PC-3 (cell line): Measurements from ENCODE around the gene CACNA1I. TPM values are rescaled to one million over a fixed set of nuclear protein-coding genes. Genes with fewer than 3 reads are reported as not detected.

ENCODE experiments used
- ATAC-seq: fragments of 200-7000 bp; cut with Tn5 transposase; 2 replicates; pipeline ENCODE4 v1.9.1; 2020; ENCODE audit warnings: mild to moderate bottlenecking, moderate library complexity
- BruUV-seq: library from RNA; stranded (reverse); fragments of 400-500 nt; replicated peaks from 2 replicates; lab custom pipeline; 2021; lab: Mats Ljungman, UMichigan
- CTCF ChIA-PET: fragments of 300-600 bp; sonication (Branson Sonifier 250); formaldehyde crosslinking; loops from one replicate; lab custom pipeline; 2022; ENCODE audit warnings: antibody characterized with exemption; lab: Charles Lee
- POLR2A ChIA-PET: fragments of 300-600 bp; sonication (Branson Sonifier 250); formaldehyde crosslinking; loops from one replicate; lab custom pipeline; 2022; ENCODE audit warnings: antibody characterized with exemption; ENCODE audit not compliant: unreplicated experiment; lab: Charles Lee
- DNase-seq: peaks from one replicate; pipeline ENCODE4 v3.0.0-alpha.2; 2015
- H2AFZ ChIP-seq: fragments of 300-600 bp; sonication (generic); 2 replicates; pipeline ENCODE4 v1.6.0; 2016; ENCODE audit warnings: antibody characterized with exemption, low read length
- H3F3A ChIP-seq: fragments of 300-600 bp; sonication (generic); one replicate; pipeline ENCODE4 v1.6.0; 2017; ENCODE audit warnings: antibody characterized with exemption, low read length, control low read depth, mild to moderate bottlenecking; ENCODE audit not compliant: unreplicated experiment
- H3K27ac ChIP-seq: fragments of 300-600 bp; sonication (generic); 2 replicates; pipeline ENCODE4 v1.5.1; 2016; ENCODE audit warnings: mild to moderate bottlenecking, low read length
- H3K27me3 ChIP-seq: fragments of 300-600 bp; sonication (generic); 2 replicates; pipeline ENCODE4 v1.6.1; 2016; ENCODE audit warnings: low read length, mixed read lengths
- H3K36me3 ChIP-seq: fragments of 300-600 bp; sonication (generic); 2 replicates; pipeline ENCODE4 v1.6.1; 2016; ENCODE audit warnings: low read depth, mixed run types, low read length, mixed read lengths
- H3K4me1 ChIP-seq: fragments of 300-600 bp; sonication (generic); 2 replicates; pipeline ENCODE4 v1.5.1; 2016; ENCODE audit warnings: low read length; ENCODE audit not compliant: insufficient read depth
- H3K4me2 ChIP-seq: fragments of 300-600 bp; sonication (generic); 2 replicates; pipeline ENCODE4 v1.6.0; 2016; ENCODE audit warnings: low read length
- H3K4me3 ChIP-seq: fragments of 300-600 bp; sonication (generic); 2 replicates; pipeline ENCODE4 v1.5.1; 2016; ENCODE audit warnings: mild to moderate bottlenecking, low read length, mixed read lengths
- H3K79me2 ChIP-seq: fragments of 300-600 bp; sonication (generic); 2 replicates; pipeline ENCODE4 v1.6.1; 2017; ENCODE audit warnings: low read length, mixed read lengths
- H3K9ac ChIP-seq: fragments of 300-600 bp; sonication (generic); 2 replicates; pipeline ENCODE4 v1.6.0; 2016; ENCODE audit warnings: mild to moderate bottlenecking, low read length
- H3K9me2 ChIP-seq: fragments of 300-600 bp; sonication (generic); replicated peaks from 2 replicates; pipeline ENCODE4 v1.6.1; 2016; ENCODE audit warnings: mixed run types, low read length, mixed read lengths
- H3K9me3 ChIP-seq: fragments of 300-600 bp; sonication (generic); 2 replicates; pipeline ENCODE4 v1.6.1; 2016; ENCODE audit warnings: low read length, mixed read lengths
- H4K20me1 ChIP-seq: fragments of 300-600 bp; sonication (generic); 2 replicates; pipeline ENCODE4 v1.6.1; 2016; ENCODE audit warnings: low read length, mixed read lengths
- CTCF ChIP-seq: fragments of 300-600 bp; sonication (generic); conservative IDR thresholded peaks from 2 replicates; pipeline ENCODE4 v1.5.1; 2017; ENCODE audit warnings: antibody characterized with exemption, low read depth, mild to moderate bottlenecking, low read length
- EZH2 ChIP-seq: fragments of 300-600 bp; sonication (generic); IDR thresholded peaks from one replicate; pipeline ENCODE4 v1.6.1; 2017; ENCODE audit warnings: antibody characterized with exemption, mild to moderate bottlenecking, low read length; ENCODE audit not compliant: unreplicated experiment
- EZH2phosphoT487 ChIP-seq: fragments of 300-600 bp; sonication (generic); IDR thresholded peaks from 2 replicates; pipeline ENCODE4 v1.6.1; 2018; ENCODE audit warnings: mild to moderate bottlenecking, antibody characterized with exemption, low read length, borderline replicate concordance
- intact Hi-C: fragments of 100-400 bp; cut with micrococcal nuclease; formaldehyde crosslinking; loops from 2 replicates; pipeline ENCODE4 v1.9.0; 2023
- total RNA-seq: library from RNA; depleted of rRNA; stranded (reverse); fragments of >200 nt; gene quantifications from 2 replicates; pipeline ENCODE4 v1.2.3, GENCODE V29; 2014

Gene CACNA1I
- total RNA-seq, 1 experiment from 2014 or later = not detected

- CTCF ChIA-PET = interaction anchor here (0.6 kb wide), 1 partner anchor 47 kb away, joined by 3 read pairs; no protein-coding TSS in a partner anchor
Observed at GRCh38 chr22:39682994-39683393, 112.4 kb downstream of the CACNA1I start.

GRCh38 chr22:39683639-39684038 is 113.1 kb downstream of the CACNA1I start:
- Histone ChIP-seq H3K9me3 (no peaks in the 10 kb centered on the region), H3K4me2 (no peak overlapping the region), H3F3A (no peaks in the 10 kb centered on the region), H3K36me3 (no peaks in the 10 kb centered on the region), H3K27me3 (no peaks in the 10 kb centered on the region), H2AFZ (no peak overlapping the region), H3K27ac (no peak overlapping the region), H3K9ac (no peak overlapping the region), H3K4me3 (no peak overlapping the region), H4K20me1 (no peaks in the 10 kb centered on the region), H3K4me1 (no peaks in the 10 kb centered on the region), H3K79me2 (no peaks in the 10 kb centered on the region), H3K9me2 (no peaks in the 10 kb centered on the region)
- no peak for TF ChIP-seq EZH2
- no peak for TF ChIP-seq CTCF
- TF ChIP-seq EZH2phosphoT487 = no peak
- ATAC-seq (no peak), DNase-seq (no peak)
- ChIA-PET POLR2A (no interaction called here), CTCF (interaction anchor here (0.6 kb wide), 1 partner anchor 47 kb away, joined by 3 read pairs; no protein-coding TSS in a partner anchor)
- intact Hi-C loops = no loop called here
- BruUV-seq = no TSS peak

More at GRCh38 chr22:39682994-39683393, 112.4 kb downstream of the CACNA1I start:
- H3K4me2 ChIP-seq = no peak overlapping the region
- H3K4me1 ChIP-seq = no peaks in the 10 kb centered on the region
- ATAC-seq (no peak), DNase-seq (no peak)
- H3K27ac ChIP-seq = no peak overlapping the region
- POLR2A ChIA-PET = no interaction called here
- H3K27me3 ChIP-seq = no peaks in the 10 kb centered on the region
- intact Hi-C loops = no loop called here
- no peaks in the 10 kb centered on the region for H3F3A ChIP-seq
- H3K9me2 ChIP-seq = no peaks in the 10 kb centered on the region
- no peak overlapping the region for H2AFZ ChIP-seq
- no peaks in the 10 kb centered on the region for H4K20me1 ChIP-seq
- TF ChIP-seq EZH2phosphoT487 (no peak), EZH2 (no peak), CTCF (no peak)
- no peak overlapping the region for H3K9ac ChIP-seq
- H3K9me3 ChIP-seq = no peaks in the 10 kb centered on the region
- no peaks in the 10 kb centered on the region for H3K36me3 ChIP-seq
- no peaks in the 10 kb centered on the region for H3K79me2 ChIP-seq
- H3K4me3 ChIP-seq = no peak overlapping the region
- BruUV-seq = no TSS peak

GRCh38 chr22:39684702-39685281 is 114.2 kb downstream of the CACNA1I start:
- no peak for TF ChIP-seq EZH2phosphoT487
- TF ChIP-seq EZH2 = no peak
- no peak for TF ChIP-seq CTCF
- H3F3A ChIP-seq = no peaks in the 10 kb centered on the region
- H4K20me1 ChIP-seq = no peaks in the 10 kb centered on the region
- H3K4me2 ChIP-seq = no peak overlapping the region
- H3K4me1 ChIP-seq = no peaks in the 10 kb centered on the region
- no peaks in the 10 kb centered on the region for H3K9me3 ChIP-seq
- H3K9me2 ChIP-seq = no peaks in the 10 kb centered on the region
- no peak overlapping the region for H2AFZ ChIP-seq
- intact Hi-C loops = no loop called here
- no peak overlapping the region for H3K27ac ChIP-seq
- BruUV-seq = no TSS peak
- ChIA-PET CTCF (no interaction called here), POLR2A (no interaction called here)
- no peak overlapping the region for H3K4me3 ChIP-seq
- no peaks in the 10 kb centered on the region for H3K27me3 ChIP-seq
- peak; percentile 5 for DNase-seq
- H3K79me2 ChIP-seq = no peaks in the 10 kb centered on the region
- no peak; the same call in 1 of the 2 replicates for ATAC-seq
- H3K36me3 ChIP-seq = no peaks in the 10 kb centered on the region
- no peak overlapping the region for H3K9ac ChIP-seq
